GM12874 (cell line): ENCODE data around the gene SPTAN1.

Source experiments
- CTCF ChIP-seq: IDR thresholded peaks from 2 replicates; pipeline ENCODE4 v1.5.1; 2011; ENCODE audit warnings: low read depth, mild to moderate bottlenecking, control low read depth, low read length, moderate library complexity; ENCODE audit not compliant: insufficient read depth

SPTAN1 gene

GRCh38 chr9:128614728-128615127 lies 62.3 kb downstream of the SPTAN1 start:
- no peak for TF ChIP-seq CTCF

GRCh38 chr9:128615571-128615970 lies 63.2 kb downstream of the SPTAN1 start:
- no peak for TF ChIP-seq CTCF

GRCh38 chr9:128617943-128618342 lies 65.6 kb downstream of the SPTAN1 start:
- no peak for TF ChIP-seq CTCF

- TF ChIP-seq CTCF, result no peak
These were observed 66.7 kb downstream of the SPTAN1 start for GRCh38 chr9:128619127-128619526.

GRCh38 chr9:128619779-128620178 lies 67.4 kb downstream of the SPTAN1 start:
- TF ChIP-seq CTCF, result no peak

GRCh38 chr9:128621730-128622455 lies 69.5 kb downstream of the SPTAN1 start:
- TF ChIP-seq CTCF, result no peak

- no peak for TF ChIP-seq CTCF
These were observed 72.2 kb downstream of the SPTAN1 start for GRCh38 chr9:128624566-128624965.
